HFFc6 (cell line): ENCODE results near the gene C2CD4C. TPM values are rescaled to one million over a fixed set of nuclear protein-coding genes. Genes with fewer than 3 reads are reported as not detected.

ENCODE experiments used
- DNase-seq: peaks from one replicate; pipeline ENCODE4 v3.0.0-alpha.2; 2018
- H3K27ac Mint-ChIP-seq: 2 replicates; pipeline ENCODE4 v1.8.0; 2020; ENCODE audit warnings: mild to moderate bottlenecking, mixed read lengths
- H3K27me3 Mint-ChIP-seq: 2 replicates; pipeline ENCODE4 v1.8.0; 2021; ENCODE audit warnings: mild to moderate bottlenecking, moderate library complexity, mixed read lengths; ENCODE audit not compliant: insufficient read depth
- H3K36me3 Mint-ChIP-seq: 2 replicates; pipeline ENCODE4 v1.8.0; 2021; ENCODE audit warnings: low read depth, mixed read lengths
- H3K4me1 Mint-ChIP-seq: 2 replicates; pipeline ENCODE4 v1.8.0; 2020; ENCODE audit warnings: low read depth, mixed read lengths
- H3K4me3 Mint-ChIP-seq: 2 replicates; pipeline ENCODE4 v1.8.0; 2020; ENCODE audit warnings: mild to moderate bottlenecking, moderate library complexity, mixed read lengths
- H3K9me3 Mint-ChIP-seq: 2 replicates; pipeline ENCODE4 v1.8.0; 2020; ENCODE audit warnings: mild to moderate bottlenecking, mixed read lengths
- total RNA-seq, 6 experiments: library from RNA; stranded (reverse); fragmentation: NEBNext Ultra II Directional; extraction: Animal tissue kit (Norgen Biotek cat#: 25700); gene quantifications; 2 replicates in 1 of 6; 3 replicates in 5 of 6; pipeline ENCODE4 v1.2.3, GENCODE V29; 2021
- TF ChIP-seq, protein P1 (sequence below): fragments of 200-600 bp; sonication (generic); IDR thresholded peaks from 2 replicates; pipeline ENCODE4 v1.5.0; 2021; ENCODE audit warnings: antibody characterized with exemption, mild to moderate bottlenecking

Gene C2CD4C
- total RNA-seq, 6 experiments from 2014 or later = not detected

- Mint-ChIP-seq H3K4me1 (peaks cover 9% of the 10 kb centered on the region), H3K27ac (no peak overlapping the region), H3K9me3 (no peaks in the 10 kb centered on the region), H3K27me3 (peaks cover 45% of the 10 kb centered on the region), H3K4me3 (no peak overlapping the region), H3K36me3 (no peaks in the 10 kb centered on the region)
- TF ChIP-seq, protein P1, sequence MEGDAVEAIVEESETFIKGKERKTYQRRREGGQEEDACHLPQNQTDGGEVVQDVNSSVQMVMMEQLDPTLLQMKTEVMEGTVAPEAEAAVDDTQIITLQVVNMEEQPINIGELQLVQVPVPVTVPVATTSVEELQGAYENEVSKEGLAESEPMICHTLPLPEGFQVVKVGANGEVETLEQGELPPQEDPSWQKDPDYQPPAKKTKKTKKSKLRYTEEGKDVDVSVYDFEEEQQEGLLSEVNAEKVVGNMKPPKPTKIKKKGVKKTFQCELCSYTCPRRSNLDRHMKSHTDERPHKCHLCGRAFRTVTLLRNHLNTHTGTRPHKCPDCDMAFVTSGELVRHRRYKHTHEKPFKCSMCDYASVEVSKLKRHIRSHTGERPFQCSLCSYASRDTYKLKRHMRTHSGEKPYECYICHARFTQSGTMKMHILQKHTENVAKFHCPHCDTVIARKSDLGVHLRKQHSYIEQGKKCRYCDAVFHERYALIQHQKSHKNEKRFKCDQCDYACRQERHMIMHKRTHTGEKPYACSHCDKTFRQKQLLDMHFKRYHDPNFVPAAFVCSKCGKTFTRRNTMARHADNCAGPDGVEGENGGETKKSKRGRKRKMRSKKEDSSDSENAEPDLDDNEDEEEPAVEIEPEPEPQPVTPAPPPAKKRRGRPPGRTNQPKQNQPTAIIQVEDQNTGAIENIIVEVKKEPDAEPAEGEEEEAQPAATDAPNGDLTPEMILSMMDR = no peak
- no peak for DNase-seq
These were observed 41.4 kb downstream of the C2CD4C start for GRCh38 chr19:367561-367960.

DNA sequence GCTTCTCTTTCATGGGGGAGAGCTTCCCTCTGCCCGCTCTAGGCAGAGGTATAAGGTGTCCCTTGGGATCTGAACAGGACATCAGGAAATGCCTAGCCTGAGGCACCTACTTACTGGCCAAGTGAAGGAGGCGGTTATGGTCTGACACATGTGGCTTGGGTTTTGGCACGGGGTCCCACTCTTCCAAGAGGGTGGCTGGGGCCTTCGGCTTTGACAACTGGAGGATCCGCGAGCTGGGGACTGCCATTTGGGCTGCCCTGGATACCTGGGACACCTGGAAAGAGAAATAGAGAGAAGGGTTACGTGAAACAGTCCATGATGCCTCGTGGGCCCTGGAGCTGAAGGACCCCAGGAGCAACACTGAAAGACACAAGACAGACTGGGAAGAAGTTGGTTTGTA, 42.0 kb downstream of the C2CD4C start:
- Mint-ChIP-seq H3K36me3 (no peaks in the 10 kb centered on the region), H3K4me1 (peaks cover 5% of the 10 kb centered on the region), H3K27me3 (peaks cover 39% of the 10 kb centered on the region), H3K27ac (no peak overlapping the region), H3K9me3 (no peaks in the 10 kb centered on the region), H3K4me3 (no peak overlapping the region)
- DNase-seq = no peak
- TF ChIP-seq, protein P1 = no peak

DNA sequence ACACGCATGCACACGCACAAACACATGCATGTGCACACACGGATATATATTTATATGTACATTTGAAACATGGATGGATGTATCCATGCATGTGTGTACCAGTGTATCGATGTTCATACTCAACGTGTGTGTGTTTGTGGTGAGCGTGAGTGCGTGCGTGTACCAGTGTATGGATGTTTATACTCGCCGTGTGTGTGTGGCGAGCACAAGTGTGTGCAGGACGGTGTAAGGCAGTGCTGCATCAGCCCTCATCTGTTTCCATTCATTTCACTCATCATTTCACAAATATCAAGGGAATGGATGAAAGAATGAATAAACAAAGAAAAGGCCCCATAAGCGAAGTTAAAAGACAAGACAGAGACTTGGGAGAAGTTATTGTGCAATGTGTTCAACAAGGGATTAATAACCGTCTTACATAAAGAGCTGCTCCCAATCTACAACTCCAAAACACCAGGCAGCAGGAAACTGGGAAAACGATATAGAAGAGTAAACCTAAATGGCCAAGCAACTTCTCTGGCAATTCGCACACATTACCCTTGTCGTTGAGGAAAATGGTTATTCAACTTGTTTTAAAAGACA, 42.7 kb downstream of the C2CD4C start:
- Mint-ChIP-seq H3K9me3 (no peaks in the 10 kb centered on the region), H3K4me1 (no peaks in the 10 kb centered on the region), H3K27ac (no peak overlapping the region), H3K27me3 (peaks cover 33% of the 10 kb centered on the region), H3K4me3 (no peak overlapping the region), H3K36me3 (no peaks in the 10 kb centered on the region)
- TF ChIP-seq, protein P1 = no peak
- no peak for DNase-seq

- H3K27ac Mint-ChIP-seq = no peak overlapping the region
- H3K4me1 Mint-ChIP-seq = no peaks in the 10 kb centered on the region
- no peak overlapping the region for H3K4me3 Mint-ChIP-seq
- peaks cover 29% of the 10 kb centered on the region for H3K27me3 Mint-ChIP-seq
- DNase-seq = no peak
- no peaks in the 10 kb centered on the region for H3K9me3 Mint-ChIP-seq
- no peaks in the 10 kb centered on the region for H3K36me3 Mint-ChIP-seq
- TF ChIP-seq, protein P1 = no peak
These were observed 44.3 kb downstream of the C2CD4C start for GRCh38 chr19:364496-365287.

- H3K27me3 Mint-ChIP-seq = peaks cover 14% of the 10 kb centered on the region
- no peak overlapping the region for H3K27ac Mint-ChIP-seq
- no peaks in the 10 kb centered on the region for H3K9me3 Mint-ChIP-seq
- no peaks in the 10 kb centered on the region for H3K36me3 Mint-ChIP-seq
- no peaks in the 10 kb centered on the region for H3K4me1 Mint-ChIP-seq
- no peak for DNase-seq
- TF ChIP-seq, protein P1 = no peak
- no peak overlapping the region for H3K4me3 Mint-ChIP-seq
These were observed 46.3 kb downstream of the C2CD4C start for GRCh38 chr19:362683-363082.
